Astrocyte of the cerebellum (primary cell): ENCODE results near the gene TMEM117.

Source experiments
- DNase-seq: peaks from one replicate; pipeline ENCODE4 v3.0.0-alpha.2; 2011; ENCODE audit warnings: low read depth
- H3K4me3 ChIP-seq: 2 replicates; pipeline ENCODE4 v1.5.1; 2011; ENCODE audit warnings: mild to moderate bottlenecking, low read depth, low read length, moderate library complexity
- CTCF ChIP-seq: IDR thresholded peaks from 2 replicates; pipeline ENCODE4 v1.5.1; 2012; ENCODE audit warnings: low read length, low read depth, moderate library complexity, mild to moderate bottlenecking; ENCODE audit errors: missing control alignments
- in situ Hi-C: cut with HindIII; loops from 2 replicates; pipeline ENCODE4 v1.10.0; 2017; ENCODE audit warnings: low sequenced_read_pairs

Gene TMEM117

DNA sequence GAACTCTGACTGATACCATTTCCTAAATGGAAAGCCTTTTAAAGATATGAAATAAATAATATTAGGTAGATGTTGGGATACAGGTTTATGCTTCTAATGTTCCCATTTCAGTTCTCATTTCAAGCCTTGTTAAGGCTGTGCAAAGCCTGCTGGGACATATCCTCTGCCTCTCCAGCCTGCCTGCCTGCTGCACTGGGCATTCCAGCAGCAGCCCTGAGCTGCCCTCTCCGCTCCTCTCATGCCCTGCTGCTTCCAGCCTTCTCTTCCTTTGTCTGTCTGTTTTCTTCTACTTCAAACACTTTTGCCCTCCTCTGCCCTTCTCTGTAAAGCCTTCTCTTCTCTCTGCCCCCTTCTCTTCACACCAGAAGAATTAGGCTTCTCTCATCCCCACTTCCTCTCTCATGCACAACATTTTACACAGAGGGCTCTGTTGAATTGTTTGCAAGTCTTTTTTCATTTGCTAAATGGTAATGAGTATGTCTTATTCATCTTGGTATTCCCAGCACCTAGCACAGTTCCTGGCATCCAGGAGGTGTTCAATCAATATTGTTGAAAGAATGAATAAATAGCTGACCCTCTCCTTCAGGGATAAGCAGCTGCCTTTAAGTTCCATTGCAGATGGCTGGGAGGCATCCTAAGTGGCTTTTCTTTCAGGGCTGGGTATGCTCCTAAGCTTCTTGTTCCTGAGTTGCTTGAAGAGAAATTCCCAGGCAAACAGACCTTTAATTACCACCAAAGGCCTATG is 292.3 kb downstream of the TMEM117 start:
- in situ Hi-C loops = no loop called here
- TF ChIP-seq CTCF = no peak

GRCh38 chr12:44143175-44143574 is 307.3 kb downstream of the TMEM117 start:
- in situ Hi-C loops = no loop called here
- DNase-seq = no peak
- no peak for TF ChIP-seq CTCF
- H3K4me3 ChIP-seq = no peak overlapping the region

More for the DNA sequence above, 292.3 kb downstream of the TMEM117 start:
- H3K4me3 ChIP-seq = no peak overlapping the region
- DNase-seq = no peak

- no peak for DNase-seq
- TF ChIP-seq CTCF = no peak
- in situ Hi-C loops = no loop called here
- H3K4me3 ChIP-seq = no peak overlapping the region
Measured at GRCh38 chr12:44148936-44149335, 313.1 kb downstream of the TMEM117 start.

DNA sequence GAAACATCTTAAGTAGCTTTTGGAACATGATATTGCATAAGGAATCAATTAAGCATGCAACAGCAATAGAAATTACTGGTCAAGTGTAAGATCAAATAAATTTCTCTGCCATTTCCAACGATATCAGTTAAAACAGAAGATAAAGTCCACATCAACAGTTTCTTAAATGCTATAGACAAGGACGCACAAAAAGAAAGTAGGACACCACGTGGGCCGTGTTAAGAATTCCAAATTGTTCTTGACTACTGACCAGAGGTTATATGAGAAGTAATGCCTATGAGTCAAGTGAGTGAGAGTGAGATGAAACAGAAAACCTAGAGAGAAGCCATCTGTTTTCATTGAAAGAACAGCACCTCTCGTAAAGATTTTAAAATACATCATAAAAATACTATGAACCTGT is 318.2 kb downstream of the TMEM117 start:
- DNase-seq = no peak
- in situ Hi-C loops = no loop called here
- TF ChIP-seq CTCF = no peak
- no peak overlapping the region for H3K4me3 ChIP-seq

- TF ChIP-seq CTCF = no peak
- in situ Hi-C loops = no loop called here
- DNase-seq = no peak
- H3K4me3 ChIP-seq = no peak overlapping the region
Measured at GRCh38 chr12:44155358-44155757, 319.5 kb downstream of the TMEM117 start.

- no peak overlapping the region for H3K4me3 ChIP-seq
- TF ChIP-seq CTCF = no peak
- in situ Hi-C loops = no loop called here
- no peak for DNase-seq
Measured at GRCh38 chr12:44157359-44157758, 321.5 kb downstream of the TMEM117 start.

- in situ Hi-C loops = no loop called here
- no peak for TF ChIP-seq CTCF
- H3K4me3 ChIP-seq = no peak overlapping the region
- no peak for DNase-seq
Measured at GRCh38 chr12:44158746-44159145, 322.9 kb downstream of the TMEM117 start.
